Sigmoid colon (tissue), 4 donors: ENCODE results near the gene TRAF3.

Experiments used
- POLR2AphosphoS5 ChIP-seq, 4 donors: sonication (generic); formaldehyde crosslinking; IDR thresholded peaks; one replicate each; pipeline ENCODE4 v1.6.1; 2017; ENCODE audit warnings: antibody characterized with exemption in 4 of 4
- TF ChIP-seq, protein P1 (sequence below), 4 experiments: fragments of 450-650 bp in 3 of 4; fragments of 200-600 bp in 1 of 4; IDR thresholded peaks; one replicate each; pipeline ENCODE4 v1.5.1; 2016 to 2019; ENCODE audit warnings: antibody characterized with exemption in 4 of 4, mild to moderate bottlenecking in 3 of 4, moderate library complexity in 2 of 4

DNA sequence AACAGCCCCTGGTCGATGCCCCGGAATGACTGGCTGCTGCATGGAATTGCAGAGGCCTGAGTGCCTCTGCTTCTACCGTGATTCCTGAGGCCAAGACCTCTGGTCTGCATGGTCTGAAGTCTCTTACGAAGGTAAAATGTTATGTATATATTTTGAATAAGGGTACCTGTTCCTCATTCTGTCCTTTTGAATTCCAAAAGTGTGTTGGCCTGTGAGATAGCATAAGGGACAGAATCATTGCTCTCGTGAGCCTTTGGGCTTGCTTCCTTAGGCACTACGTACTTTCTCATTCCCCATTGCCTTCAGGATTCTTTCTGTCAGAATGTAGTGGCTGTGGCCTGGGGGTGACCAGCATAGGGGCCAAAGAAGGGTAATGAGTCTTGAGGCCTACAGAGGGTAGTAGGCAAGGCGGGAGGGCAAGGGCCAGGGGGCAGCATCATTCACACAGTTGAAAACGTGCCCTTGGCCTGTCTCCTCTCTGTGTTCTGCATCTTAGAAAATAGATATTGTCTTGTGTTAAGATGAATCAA, 19.5 kb downstream of the TRAF3 start:
- TF ChIP-seq, protein P1, sequence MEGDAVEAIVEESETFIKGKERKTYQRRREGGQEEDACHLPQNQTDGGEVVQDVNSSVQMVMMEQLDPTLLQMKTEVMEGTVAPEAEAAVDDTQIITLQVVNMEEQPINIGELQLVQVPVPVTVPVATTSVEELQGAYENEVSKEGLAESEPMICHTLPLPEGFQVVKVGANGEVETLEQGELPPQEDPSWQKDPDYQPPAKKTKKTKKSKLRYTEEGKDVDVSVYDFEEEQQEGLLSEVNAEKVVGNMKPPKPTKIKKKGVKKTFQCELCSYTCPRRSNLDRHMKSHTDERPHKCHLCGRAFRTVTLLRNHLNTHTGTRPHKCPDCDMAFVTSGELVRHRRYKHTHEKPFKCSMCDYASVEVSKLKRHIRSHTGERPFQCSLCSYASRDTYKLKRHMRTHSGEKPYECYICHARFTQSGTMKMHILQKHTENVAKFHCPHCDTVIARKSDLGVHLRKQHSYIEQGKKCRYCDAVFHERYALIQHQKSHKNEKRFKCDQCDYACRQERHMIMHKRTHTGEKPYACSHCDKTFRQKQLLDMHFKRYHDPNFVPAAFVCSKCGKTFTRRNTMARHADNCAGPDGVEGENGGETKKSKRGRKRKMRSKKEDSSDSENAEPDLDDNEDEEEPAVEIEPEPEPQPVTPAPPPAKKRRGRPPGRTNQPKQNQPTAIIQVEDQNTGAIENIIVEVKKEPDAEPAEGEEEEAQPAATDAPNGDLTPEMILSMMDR (IDR thresholded peaks at IDR 0.05): no peak
- no peak for TF ChIP-seq POLR2AphosphoS5 (IDR thresholded peaks at IDR 0.05)
